ENCODE results near the gene KIDINS220. TPM values are rescaled to one million over a fixed set of nuclear protein-coding genes. Genes with fewer than 3 reads are reported as not detected.

The KIDINS220 gene
- total RNA-seq, 1 experiment from 2014 or later = 29.3 TPM

DNA sequence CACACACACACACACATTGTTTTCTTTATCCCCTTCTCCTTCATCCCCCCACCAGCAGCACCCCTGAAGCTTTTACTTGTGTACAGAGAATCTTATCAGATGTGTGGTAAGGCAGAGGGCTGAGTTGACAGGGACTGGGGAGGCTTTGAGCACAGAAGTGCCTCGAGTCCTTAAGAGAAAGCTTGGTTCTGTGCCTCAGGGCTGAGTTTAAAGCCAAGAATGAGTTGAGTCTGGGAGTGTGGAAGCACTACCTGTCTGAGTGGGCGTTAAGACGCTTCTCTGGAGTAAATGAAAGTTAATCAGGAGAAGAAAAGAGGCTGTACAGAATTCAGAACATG, 152.9 kb downstream of the KIDINS220 start:
- Histone ChIP-seq H3K4me2 (ENCODE audit: insufficient read depth, insufficient read length, low read length) (peak overlapping the region; percentile 29), H4K91ac (ENCODE audit: insufficient read length, low read depth, low read length) (no peak overlapping the region)

More for the DNA sequence above, 152.9 kb downstream of the KIDINS220 start:
- WGBS (ENCODE audit: extremely low coverage, insufficient read length, low lambda C conversion rate) = no CpG with 5 or more reads among the region's 3 CpGs
- Histone ChIP-seq H3K4ac (ENCODE audit: low read depth, low read length) (no peak overlapping the region), H3K9ac (ENCODE audit: extremely low read depth, insufficient read length, low read length) (no peak overlapping the region), H3K18ac (ENCODE audit: insufficient read length, low read depth, low read length) (no peak overlapping the region), H3K79me2 (ENCODE audit: insufficient read depth, low read length) (peaks cover 2% of the 10 kb centered on the region; the same call in 1 of the 2 replicates), H3K9me3 (ENCODE audit: control insufficient read depth, low read depth, low read length) (no peaks in the 10 kb centered on the region), H2BK12ac (ENCODE audit: insufficient read length, low read depth, low read length) (no peak overlapping the region), H4K8ac (replicated peaks; ENCODE audit: insufficient read length, low read depth, low read length) (no peak overlapping the region), H3T11ph (ENCODE audit: low read length) (no peak overlapping the region), H3K56ac (ENCODE audit: insufficient read length, low read depth, low read length) (no peak overlapping the region), H3K27me3 (ENCODE audit: insufficient read depth, low read length) (peaks cover 12% of the 10 kb centered on the region; the same call in 1 of the 2 replicates), H3K79me1 (ENCODE audit: insufficient read depth, low read depth, low read length, poor library complexity, severe bottlenecking) (no peaks in the 10 kb centered on the region), H2BK120ac (ENCODE audit: low read depth, low read length, poor library complexity, severe bottlenecking) (no peak overlapping the region), H4K20me1 (ENCODE audit: control insufficient read depth, insufficient read depth, insufficient read length) (no peaks in the 10 kb centered on the region), H3K27ac (ENCODE audit: insufficient read length, low read depth, low read length) (no peak overlapping the region), H3K23me2 (ENCODE audit: insufficient read length, low read depth, low read length, poor library complexity, severe bottlenecking) (peaks cover 20% of the 10 kb centered on the region), H2BK5ac (ENCODE audit: insufficient read length, low read length) (no peak overlapping the region), H3K23ac (ENCODE audit: insufficient read length, low read depth, low read length) (no peak overlapping the region), H2BK15ac (ENCODE audit: low read depth, low read length) (no peak overlapping the region), H3K14ac (ENCODE audit: insufficient read depth, low read length) (no peak overlapping the region), H2BK20ac (ENCODE audit: low read depth, low read length, poor library complexity, severe bottlenecking) (no peak overlapping the region), H4K5ac (ENCODE audit: insufficient read length, low read depth, low read length) (no peak overlapping the region), H3K4me1 (ENCODE audit: insufficient read depth, low read length) (no peaks in the 10 kb centered on the region; the same call in 1 of the 2 replicates), H2AFZ (ENCODE audit: low read length) (no peak overlapping the region), H2AK5ac (ENCODE audit: insufficient read length, low read length) (no peak overlapping the region)
- TF ChIP-seq, protein P1, sequence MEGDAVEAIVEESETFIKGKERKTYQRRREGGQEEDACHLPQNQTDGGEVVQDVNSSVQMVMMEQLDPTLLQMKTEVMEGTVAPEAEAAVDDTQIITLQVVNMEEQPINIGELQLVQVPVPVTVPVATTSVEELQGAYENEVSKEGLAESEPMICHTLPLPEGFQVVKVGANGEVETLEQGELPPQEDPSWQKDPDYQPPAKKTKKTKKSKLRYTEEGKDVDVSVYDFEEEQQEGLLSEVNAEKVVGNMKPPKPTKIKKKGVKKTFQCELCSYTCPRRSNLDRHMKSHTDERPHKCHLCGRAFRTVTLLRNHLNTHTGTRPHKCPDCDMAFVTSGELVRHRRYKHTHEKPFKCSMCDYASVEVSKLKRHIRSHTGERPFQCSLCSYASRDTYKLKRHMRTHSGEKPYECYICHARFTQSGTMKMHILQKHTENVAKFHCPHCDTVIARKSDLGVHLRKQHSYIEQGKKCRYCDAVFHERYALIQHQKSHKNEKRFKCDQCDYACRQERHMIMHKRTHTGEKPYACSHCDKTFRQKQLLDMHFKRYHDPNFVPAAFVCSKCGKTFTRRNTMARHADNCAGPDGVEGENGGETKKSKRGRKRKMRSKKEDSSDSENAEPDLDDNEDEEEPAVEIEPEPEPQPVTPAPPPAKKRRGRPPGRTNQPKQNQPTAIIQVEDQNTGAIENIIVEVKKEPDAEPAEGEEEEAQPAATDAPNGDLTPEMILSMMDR (conservative IDR thresholded peaks at IDR 0.05) = no peak
- Mint-ChIP-seq H3K27ac (peak overlapping the region in 1 of 3 experiments; percentile 50; a peak in 1 of 7 replicates), H3K36me3 (ENCODE audit: insufficient read depth in 1 of 3, low read depth in 3 of 3) (peaks cover 5 to 20% (median 18%) of the 10 kb centered on the region in 3 experiments), H3K9me3 (peaks cover 0 to 7% of the 10 kb centered on the region in 2 experiments; a peak in 2 of 5 replicates), H3K4me1 (peaks cover 29 to 38% of the 10 kb centered on the region in 2 experiments), H3K4me3 (peak overlapping the region; percentile 66 to 83), H3K27me3 (ENCODE audit: low read depth) (peaks cover 13% of the 10 kb centered on the region)
- no peak for DNase-seq
